T-helper 2 cell treated with Interferon-gamma antibody and Interleukin-4, amounts not matched to agents 5 μg/mL and 100 μg/mL, for 36 hours (primary cell): ENCODE results near the gene COMMD8.
A peak's percentile ranks its signal among the peaks of the same experiment; 100 is the strongest.

Experiments
- DNase-seq: peaks from one replicate; pipeline ENCODE4 v3.0.0; 2021; ENCODE audit warnings: low spot score
- H3K27ac Mint-ChIP-seq: one replicate; pipeline ENCODE4 v1.8.0; 2021; ENCODE audit warnings: mild to moderate bottlenecking, mixed read lengths
- H3K27me3 Mint-ChIP-seq: one replicate; pipeline ENCODE4 v1.8.0; 2021; ENCODE audit warnings: low read depth, mixed read lengths
- H3K36me3 Mint-ChIP-seq: one replicate; pipeline ENCODE4 v1.8.0; 2021; ENCODE audit warnings: low read depth, mixed read lengths
- H3K4me1 Mint-ChIP-seq: one replicate; pipeline ENCODE4 v1.8.0; 2021; ENCODE audit warnings: low read depth, mixed read lengths
- H3K4me3 Mint-ChIP-seq: one replicate; pipeline ENCODE4 v1.8.0; 2022; ENCODE audit warnings: mild to moderate bottlenecking, moderate library complexity, mixed read lengths
- H3K9me3 Mint-ChIP-seq: one replicate; pipeline ENCODE4 v1.8.0; 2021; ENCODE audit warnings: mixed read lengths

Gene COMMD8

DNA sequence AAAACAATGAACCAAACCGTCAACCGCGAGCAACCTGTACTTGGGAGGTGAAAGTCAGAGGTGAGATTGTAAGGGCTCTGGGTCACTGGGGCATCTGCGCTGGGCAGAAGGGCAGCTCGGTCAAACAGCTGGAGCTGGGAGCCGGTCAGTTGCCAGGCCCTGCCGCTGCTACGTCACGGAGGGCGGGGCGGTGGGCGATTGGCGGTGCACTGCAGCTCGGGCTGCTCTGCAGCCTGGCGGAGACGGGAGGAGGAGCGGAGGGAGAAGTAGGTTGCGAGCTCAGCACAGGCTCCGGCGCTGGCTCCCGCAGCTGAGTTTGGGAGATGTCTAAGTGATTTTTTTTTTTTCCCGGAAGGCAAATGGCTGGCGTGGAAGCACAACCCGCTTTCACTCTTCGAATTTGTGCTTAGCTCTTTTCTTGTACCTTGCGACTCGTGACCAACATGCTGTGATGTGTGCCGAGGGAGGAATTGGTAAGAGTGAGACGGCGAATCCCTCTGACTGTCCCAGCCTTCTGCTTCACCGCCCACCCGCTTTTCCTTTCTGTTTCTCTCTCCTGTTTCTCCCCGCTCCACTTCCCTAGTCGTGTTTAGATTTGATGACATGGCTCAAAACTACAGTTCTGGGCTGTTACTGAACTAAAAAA is 21.7 kb upstream of the COMMD8 start, which contains the start of gene ATP10D:
Gene ATP10D, plus strand, starts transcription at position 229 of the 646 bp plus-strand sequence. CDS start 27,266 bp downstream, outside the sequence.
- Mint-ChIP-seq H3K4me3 (peak within 1 kb of the TSS; percentile 89), H3K4me1 (peaks cover 28% of the 10 kb centered on the region), H3K27me3 (peaks cover 9% of the 10 kb centered on the region), H3K36me3 (no peaks in the 10 kb centered on the region), H3K9me3 (no peaks in the 10 kb centered on the region), H3K27ac (peak within 1 kb of the TSS; percentile 81)
- peak; percentile 81 for DNase-seq

DNA sequence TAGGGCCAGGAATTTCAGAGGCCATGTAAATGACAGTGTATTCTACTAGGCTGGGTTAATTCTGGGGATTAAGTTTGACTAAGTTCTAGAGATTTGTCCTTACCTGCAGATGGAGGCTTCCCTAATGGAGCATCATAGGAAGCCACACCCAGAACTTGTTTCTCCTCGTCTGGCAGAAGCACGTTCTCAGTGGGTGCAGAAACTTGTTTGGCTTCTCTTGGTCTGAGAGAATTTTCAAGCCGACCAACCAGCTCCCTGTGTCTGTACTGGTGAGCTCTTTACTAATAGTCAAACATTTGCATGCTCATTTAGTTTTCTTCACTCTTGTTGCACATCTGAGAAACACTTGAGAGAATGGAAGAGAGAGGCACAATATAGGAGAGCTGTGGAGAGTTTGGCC is 20.7 kb upstream of the COMMD8 start:
- peak overlapping the region; percentile 89 for H3K4me3 Mint-ChIP-seq
- peaks cover 28% of the 10 kb centered on the region for H3K4me1 Mint-ChIP-seq
- DNase-seq = no peak
- H3K9me3 Mint-ChIP-seq = no peaks in the 10 kb centered on the region
- no peaks in the 10 kb centered on the region for H3K36me3 Mint-ChIP-seq
- peaks cover 13% of the 10 kb centered on the region for H3K27me3 Mint-ChIP-seq
- peak overlapping the region; percentile 81 for H3K27ac Mint-ChIP-seq

DNA sequence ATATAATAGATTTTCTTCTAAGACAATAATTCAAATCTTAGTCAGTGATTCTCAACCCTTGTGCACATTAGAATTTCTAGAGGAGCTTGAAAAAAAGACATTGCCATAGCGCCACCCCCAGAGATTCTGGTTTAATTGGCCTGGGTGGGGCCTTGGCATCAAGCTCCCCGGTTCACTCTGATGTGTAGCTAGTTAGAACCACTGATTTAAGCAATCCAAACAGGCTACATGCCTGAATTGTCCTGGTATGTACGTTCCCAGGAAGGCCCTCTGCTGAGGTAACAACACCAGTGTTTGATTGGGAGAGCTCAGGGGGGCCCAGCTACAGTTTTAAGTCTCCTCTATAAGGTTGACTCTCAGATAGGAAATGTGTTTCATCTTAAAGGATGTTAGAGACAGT is 20.2 kb upstream of the COMMD8 start:
- Mint-ChIP-seq H3K27me3 (peaks cover 14% of the 10 kb centered on the region), H3K36me3 (no peaks in the 10 kb centered on the region), H3K4me1 (peaks cover 28% of the 10 kb centered on the region), H3K9me3 (no peaks in the 10 kb centered on the region), H3K4me3 (no peak overlapping the region), H3K27ac (no peak overlapping the region)
- no peak for DNase-seq

DNA sequence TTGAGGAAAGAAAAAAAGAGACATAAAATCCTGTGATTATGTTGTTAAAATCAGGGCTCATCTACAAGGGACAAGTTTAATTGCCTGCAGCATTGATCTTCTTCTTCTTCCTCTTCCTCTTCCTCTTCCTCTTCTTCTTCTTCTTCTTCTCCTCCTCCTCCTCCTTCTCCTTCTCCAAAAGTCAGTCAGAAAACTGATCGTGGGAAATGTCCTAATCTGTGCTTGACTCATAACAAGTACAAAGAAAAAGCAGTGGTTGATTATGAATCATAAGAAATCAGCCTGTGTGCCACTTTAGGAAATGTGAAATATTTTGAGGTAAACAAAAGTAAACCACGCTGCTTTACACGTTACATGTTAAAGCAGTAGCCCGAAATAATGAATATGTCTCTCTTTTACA is 18.8 kb upstream of the COMMD8 start:
- Mint-ChIP-seq H3K27ac (no peak overlapping the region), H3K4me1 (peaks cover 28% of the 10 kb centered on the region), H3K9me3 (no peaks in the 10 kb centered on the region), H3K27me3 (peaks cover 18% of the 10 kb centered on the region), H3K36me3 (no peaks in the 10 kb centered on the region), H3K4me3 (no peak overlapping the region)
- no peak for DNase-seq

DNA sequence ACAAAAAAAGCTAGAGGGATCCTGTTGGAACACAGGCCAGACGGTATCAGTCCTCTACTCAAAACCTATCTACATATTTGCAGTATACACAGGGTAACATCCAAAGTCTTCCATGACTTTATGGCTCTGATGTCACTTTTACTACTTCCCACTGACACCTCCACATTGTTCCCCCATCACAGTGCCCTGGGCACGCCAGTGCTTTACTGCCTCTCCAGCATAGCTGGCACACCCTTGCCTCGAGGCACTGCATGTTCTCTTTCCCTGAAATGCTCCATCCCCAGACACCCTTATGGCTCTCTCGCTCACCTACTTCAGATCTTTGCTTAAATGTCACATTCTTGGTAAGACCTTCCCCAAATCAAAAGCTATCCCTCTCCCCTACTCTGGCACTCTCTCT is 15.3 kb upstream of the COMMD8 start:
- H3K27me3 Mint-ChIP-seq = peaks cover 20% of the 10 kb centered on the region
- H3K36me3 Mint-ChIP-seq = no peaks in the 10 kb centered on the region
- H3K4me1 Mint-ChIP-seq = peaks cover 5% of the 10 kb centered on the region
- H3K27ac Mint-ChIP-seq = no peak overlapping the region
- no peak for DNase-seq
- H3K4me3 Mint-ChIP-seq = no peak overlapping the region
- H3K9me3 Mint-ChIP-seq = no peaks in the 10 kb centered on the region

DNA sequence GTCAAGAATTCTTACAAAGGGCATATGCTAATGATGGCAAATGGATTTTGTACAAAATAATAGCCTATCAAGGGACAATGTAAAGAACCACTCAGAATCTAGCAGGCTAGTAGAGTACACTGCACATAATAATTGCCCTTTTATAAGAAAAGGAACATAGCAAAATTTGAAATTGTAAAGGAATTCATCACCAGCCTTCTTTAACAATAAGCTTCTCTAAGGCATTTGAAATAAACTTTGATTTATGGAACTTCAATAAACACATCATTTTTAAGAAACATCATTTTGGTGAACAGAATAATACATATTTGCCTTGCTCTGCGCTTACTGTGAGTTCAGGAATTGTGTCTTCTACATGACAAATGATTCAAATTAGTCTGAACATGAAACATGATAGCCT is 11.9 kb upstream of the COMMD8 start:
- Mint-ChIP-seq H3K4me3 (no peak overlapping the region), H3K27me3 (peaks cover 23% of the 10 kb centered on the region), H3K4me1 (no peaks in the 10 kb centered on the region), H3K9me3 (no peaks in the 10 kb centered on the region), H3K36me3 (no peaks in the 10 kb centered on the region), H3K27ac (no peak overlapping the region)
- DNase-seq = no peak

DNA sequence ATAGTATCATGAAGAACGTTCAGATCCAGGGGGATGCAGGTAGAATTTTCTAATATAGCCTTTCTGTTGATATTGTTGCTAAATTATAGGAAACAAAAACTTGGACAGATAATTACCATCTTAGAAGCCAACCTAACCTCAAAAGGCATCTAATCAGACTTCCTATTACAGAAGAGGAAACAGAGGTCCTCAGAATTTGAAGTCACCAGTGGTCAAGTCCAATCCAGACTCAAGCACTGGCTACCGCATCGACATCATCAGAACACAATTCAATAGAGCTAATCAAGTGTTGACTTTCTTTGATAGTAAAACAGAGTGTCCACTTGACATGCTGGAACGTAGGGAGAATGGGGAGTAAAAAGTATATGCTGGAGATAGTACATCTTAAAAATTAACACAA is 11.3 kb upstream of the COMMD8 start:
- no peak for DNase-seq
- H3K27me3 Mint-ChIP-seq = peaks cover 18% of the 10 kb centered on the region
- no peaks in the 10 kb centered on the region for H3K4me1 Mint-ChIP-seq
- no peak overlapping the region for H3K27ac Mint-ChIP-seq
- H3K9me3 Mint-ChIP-seq = no peaks in the 10 kb centered on the region
- no peak overlapping the region for H3K4me3 Mint-ChIP-seq
- H3K36me3 Mint-ChIP-seq = no peaks in the 10 kb centered on the region

DNA sequence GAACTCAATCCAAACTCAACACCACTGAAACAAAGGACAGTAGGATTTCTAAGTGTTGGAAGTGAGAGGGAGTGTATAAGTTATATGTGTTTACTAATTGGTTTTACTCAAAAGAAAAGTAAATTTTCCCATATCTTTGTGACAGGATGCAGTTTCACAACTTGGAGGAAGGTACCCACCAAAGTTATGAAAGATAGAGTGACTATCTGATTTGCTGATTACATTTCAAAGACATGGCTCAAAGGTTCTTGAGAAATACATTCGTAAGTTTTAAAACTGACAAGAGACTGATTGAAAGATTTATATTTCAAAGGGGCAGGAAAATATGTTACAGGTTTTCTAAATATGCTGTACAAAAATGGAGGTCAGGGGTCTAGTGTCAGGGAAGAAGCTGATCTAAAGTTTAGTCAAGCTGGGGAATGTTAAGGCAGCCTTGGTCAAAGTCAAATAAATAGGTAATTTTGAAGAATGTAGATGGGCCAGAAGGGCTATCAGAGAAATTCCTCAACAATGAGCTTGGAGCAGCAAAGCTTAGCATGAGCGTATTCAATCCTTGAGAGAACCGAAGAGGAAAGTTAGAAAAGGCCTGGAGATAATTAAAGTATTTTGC is 9.7 kb upstream of the COMMD8 start:
- H3K36me3 Mint-ChIP-seq = no peaks in the 10 kb centered on the region
- no peak for DNase-seq
- peaks cover 12% of the 10 kb centered on the region for H3K27me3 Mint-ChIP-seq
- H3K27ac Mint-ChIP-seq = no peak overlapping the region
- H3K4me3 Mint-ChIP-seq = no peak overlapping the region
- no peaks in the 10 kb centered on the region for H3K4me1 Mint-ChIP-seq
- H3K9me3 Mint-ChIP-seq = no peaks in the 10 kb centered on the region

DNA sequence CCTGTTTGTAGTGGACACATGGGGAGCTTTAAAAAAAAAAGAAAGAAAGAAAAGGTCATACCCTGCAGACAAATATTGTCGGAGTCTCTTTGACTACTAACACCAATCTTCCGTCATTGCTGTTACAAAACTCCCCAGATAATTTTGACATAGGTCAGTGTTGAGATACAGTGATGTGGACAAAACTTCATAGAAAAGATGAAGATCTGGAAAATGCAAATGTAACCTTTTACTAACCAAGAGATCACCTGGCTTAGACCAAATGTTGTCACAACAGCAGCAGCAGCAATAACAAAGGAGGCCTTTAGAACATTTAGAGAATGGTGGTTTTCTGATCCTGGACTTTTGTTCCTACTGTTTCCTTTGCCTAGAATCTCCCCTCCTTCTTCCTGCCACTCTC is 8.1 kb upstream of the COMMD8 start:
- Mint-ChIP-seq H3K4me3 (no peak overlapping the region), H3K27me3 (peaks cover 12% of the 10 kb centered on the region), H3K27ac (no peak overlapping the region), H3K9me3 (no peaks in the 10 kb centered on the region), H3K4me1 (no peaks in the 10 kb centered on the region), H3K36me3 (no peaks in the 10 kb centered on the region)
- no peak for DNase-seq

DNA sequence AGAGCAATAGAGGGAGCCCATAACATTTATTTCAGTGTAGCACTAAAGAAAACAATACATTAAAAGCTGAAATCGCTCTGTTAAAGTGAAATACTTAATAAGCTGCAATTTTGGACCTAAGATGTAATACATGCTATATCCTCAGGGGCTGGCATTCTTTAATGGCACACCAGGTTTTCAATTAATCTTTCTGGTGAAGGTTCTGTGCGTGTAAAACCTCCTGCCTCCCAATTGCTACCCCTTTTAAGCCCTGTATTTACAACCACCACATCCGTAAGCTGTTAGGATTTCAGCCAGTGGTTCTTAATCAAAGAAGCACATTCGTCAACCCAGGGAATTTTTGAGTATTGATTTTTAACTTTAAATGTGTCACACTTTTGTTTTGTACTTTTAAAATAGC is 7.6 kb upstream of the COMMD8 start:
- Mint-ChIP-seq H3K27ac (no peak overlapping the region), H3K36me3 (no peaks in the 10 kb centered on the region), H3K4me1 (no peaks in the 10 kb centered on the region), H3K4me3 (no peak overlapping the region), H3K27me3 (peaks cover 12% of the 10 kb centered on the region), H3K9me3 (no peaks in the 10 kb centered on the region)
- DNase-seq = no peak

DNA sequence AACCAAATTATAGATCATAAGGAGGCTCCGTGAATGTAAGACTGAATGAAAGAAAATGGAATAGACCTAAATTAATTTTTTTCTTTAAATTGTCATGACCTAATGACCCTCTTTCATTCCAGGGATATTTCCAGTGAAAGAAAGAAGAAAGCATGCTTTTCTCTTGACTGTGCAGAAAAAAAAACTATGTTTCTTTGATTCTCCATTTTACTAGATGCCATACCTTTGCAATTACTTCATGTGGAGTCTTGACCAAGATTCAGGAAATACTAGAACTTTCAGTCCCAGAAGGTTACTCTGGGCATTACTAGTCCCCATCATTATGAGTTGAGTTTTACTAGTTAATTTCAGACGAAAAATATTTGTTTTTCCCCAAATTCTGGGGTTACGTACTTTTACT is 6.4 kb upstream of the COMMD8 start:
- Mint-ChIP-seq H3K9me3 (no peaks in the 10 kb centered on the region), H3K4me1 (no peaks in the 10 kb centered on the region), H3K4me3 (no peak overlapping the region), H3K27me3 (peaks cover 12% of the 10 kb centered on the region), H3K36me3 (no peaks in the 10 kb centered on the region), H3K27ac (no peak overlapping the region)
- DNase-seq = no peak

DNA sequence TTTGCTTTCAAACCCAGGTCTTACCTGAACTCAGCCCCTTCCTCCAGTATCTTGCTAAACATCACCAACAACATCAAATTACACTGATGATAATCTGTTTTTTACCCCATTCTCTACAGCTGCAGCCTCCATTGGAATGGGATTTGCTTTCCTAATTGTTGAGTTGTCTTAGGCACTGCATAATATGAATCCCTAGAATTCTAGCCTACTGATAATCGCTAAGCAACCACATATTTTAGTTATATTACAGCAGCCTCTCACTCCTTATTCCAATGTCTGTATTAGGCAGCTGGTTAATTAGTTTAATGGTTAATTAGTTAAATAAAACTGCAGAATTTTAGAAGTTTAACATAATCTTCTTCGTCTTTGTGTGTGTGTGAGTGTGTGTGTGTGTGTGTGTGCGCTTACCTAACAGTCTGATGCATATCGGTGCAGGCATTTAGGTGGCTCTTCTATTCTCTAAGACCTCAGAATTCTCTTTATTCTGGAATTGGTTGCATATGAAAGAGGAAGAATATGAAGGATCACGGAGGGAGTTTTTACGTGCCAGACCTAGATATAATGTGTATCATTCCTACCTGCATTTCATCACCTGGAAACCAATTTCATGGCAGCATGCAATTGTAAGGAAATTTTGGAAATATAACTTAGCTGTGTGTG is 5.3 kb upstream of the COMMD8 start:
- Mint-ChIP-seq H3K36me3 (no peaks in the 10 kb centered on the region), H3K27me3 (peaks cover 10% of the 10 kb centered on the region), H3K9me3 (no peaks in the 10 kb centered on the region)

DNA sequence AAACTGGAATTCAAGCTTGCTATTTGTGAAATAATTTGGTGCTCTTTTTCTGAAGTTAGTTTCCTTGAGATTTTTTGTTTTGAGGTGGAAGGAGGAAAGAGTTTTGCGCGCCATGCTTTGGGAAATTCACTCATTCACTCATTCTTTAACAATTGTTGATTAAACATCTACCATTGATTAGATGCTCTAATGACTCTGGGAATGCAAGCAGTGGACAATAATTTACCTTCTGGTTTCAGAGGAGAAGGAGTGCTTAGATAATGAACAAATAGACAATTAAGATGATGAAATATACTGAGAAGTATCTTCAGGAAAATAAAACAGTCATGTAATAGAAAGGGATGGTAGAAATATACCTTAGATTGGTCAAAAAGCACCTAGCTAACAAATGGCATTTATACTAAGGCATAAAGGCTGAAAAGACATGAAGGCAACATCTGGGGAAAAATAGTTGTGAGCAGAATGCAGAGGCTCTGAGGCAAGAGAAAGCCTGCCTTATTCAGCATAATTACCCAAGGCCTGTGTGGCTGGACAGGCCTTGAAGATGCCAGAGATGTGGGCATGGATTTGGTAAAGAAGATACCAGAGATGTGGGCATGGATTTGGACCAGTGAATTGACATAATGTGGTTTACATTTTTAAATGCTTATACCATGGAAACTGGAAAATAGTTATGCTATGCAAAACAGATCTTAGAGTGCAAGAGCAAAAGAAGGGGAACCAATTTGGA is 2.7 kb upstream of the COMMD8 start:
- no peak overlapping the region for H3K27ac Mint-ChIP-seq

More for the DNA sequence above, 5.3 kb upstream of the COMMD8 start:
- no peak for DNase-seq
- H3K27ac Mint-ChIP-seq = no peak overlapping the region
- H3K4me3 Mint-ChIP-seq = no peak overlapping the region
- H3K4me1 Mint-ChIP-seq = peaks cover 1% of the 10 kb centered on the region

DNA sequence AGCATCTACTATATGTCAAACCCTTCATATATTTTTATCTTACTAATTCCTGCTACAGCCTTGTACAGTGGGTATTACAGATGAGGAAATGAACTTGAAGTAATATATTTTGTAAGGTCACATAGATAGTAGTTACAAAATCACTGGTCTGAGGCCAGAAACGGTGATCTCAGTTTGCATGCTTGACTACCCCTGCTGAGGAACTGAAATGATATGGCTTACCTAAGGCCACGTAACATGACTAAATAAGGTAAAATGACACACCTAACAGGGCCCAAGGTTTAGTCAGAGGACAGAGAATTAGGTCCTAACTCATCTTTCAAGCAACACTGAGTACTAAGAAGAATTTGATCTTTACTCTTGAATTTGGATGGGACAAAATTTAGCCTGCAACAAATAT is 1.5 kb upstream of the COMMD8 start:
- no peaks in the 10 kb centered on the region for H3K9me3 Mint-ChIP-seq
- peaks cover 2% of the 10 kb centered on the region for H3K36me3 Mint-ChIP-seq
- H3K4me1 Mint-ChIP-seq = peaks cover 22% of the 10 kb centered on the region
- no peaks in the 10 kb centered on the region for H3K27me3 Mint-ChIP-seq
- H3K4me3 Mint-ChIP-seq = no peak overlapping the region
- no peak for DNase-seq
- no peak overlapping the region for H3K27ac Mint-ChIP-seq

More for the DNA sequence above, 2.7 kb upstream of the COMMD8 start:
- H3K4me3 Mint-ChIP-seq = no peak overlapping the region
- no peaks in the 10 kb centered on the region for H3K27me3 Mint-ChIP-seq
- H3K36me3 Mint-ChIP-seq = peaks cover 2% of the 10 kb centered on the region
- no peaks in the 10 kb centered on the region for H3K9me3 Mint-ChIP-seq
- H3K4me1 Mint-ChIP-seq = peaks cover 19% of the 10 kb centered on the region
- DNase-seq = no peak
